ENCODE measurements around the gene CRTAP. TPM values are rescaled to one million over a fixed set of nuclear protein-coding genes. Genes with fewer than 3 reads are reported as not detected.

Gene CRTAP
- total and polyA plus RNA-seq, 11 donors = 16.1 to 148 (median 80.7) TPM

GRCh38 chr3:33092496-33093254, 21.1 kb upstream of the CRTAP start:
- Histone ChIP-seq H3K4me1 (peaks cover 0 to 44% (median 11%) of the 10 kb centered on the region in 12 donors), H3K27ac (peak overlapping the region in 2 of 12 donors; percentile 6 to 39), H3K27me3 (no peaks in the 10 kb centered on the region), H3K36me3 (peaks cover 0 to 36% (median 12%) of the 10 kb centered on the region in 9 donors), H3K9me3 (peaks cover 0 to 7% (median 0%) of the 10 kb centered on the region in 12 donors), H3K4me3 (no peak overlapping the region)
- intact Hi-C loops (cut with DNase I) = no loop called here
- ATAC-seq (peak in 3 of 4 donors; percentile 14 to 44 (median 41)), DNase-seq (peak in 1 of 5 donors; percentile 39)
- TF ChIP-seq CTCF (IDR thresholded peaks at IDR 0.05) = no peak
- TF ChIP-seq POLR2A (IDR thresholded peaks at IDR 0.05) = no peak
- WGBS, 4 donors = 68 to 78% (median 73%) methylated on average over 8 to 9 of the region's 9 CpGs

DNA sequence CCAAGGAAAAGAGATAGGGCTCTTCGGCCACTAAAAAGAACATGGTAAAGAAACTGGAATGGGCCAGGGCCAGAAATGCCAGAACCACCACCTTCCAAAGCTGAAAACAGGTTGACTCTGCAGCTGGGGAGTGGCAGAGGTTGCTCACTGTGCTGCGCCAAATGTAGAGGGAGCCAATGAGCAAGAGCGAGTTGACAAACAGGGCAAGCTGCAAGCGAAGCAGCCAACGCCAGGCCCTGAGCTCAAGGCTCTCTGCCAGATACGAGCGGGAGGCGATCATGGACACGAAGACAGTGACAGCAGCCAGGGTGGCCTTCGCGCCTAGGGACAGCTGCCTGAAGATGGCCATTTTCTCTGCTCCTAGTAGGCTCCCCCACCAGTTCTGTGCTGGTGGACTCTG, 20.0 kb upstream of the CRTAP start:
- Histone ChIP-seq H3K4me3 (no peak overlapping the region), H3K36me3 (peaks cover 0 to 36% (median 12%) of the 10 kb centered on the region in 9 donors), H3K4me1 (peaks cover 0 to 48% (median 12%) of the 10 kb centered on the region in 12 donors), H3K9me3 (peaks cover 0 to 3% (median 0%) of the 10 kb centered on the region in 12 donors), H3K27me3 (no peaks in the 10 kb centered on the region), H3K27ac (peak overlapping the region in 1 of 12 donors; percentile 17)
- DNase-seq = no peak
- ATAC-seq = no peak
- TF ChIP-seq CTCF (IDR thresholded peaks at IDR 0.05) (no peak), POLR2A (IDR thresholded peaks at IDR 0.05) (no peak)
- intact Hi-C loops (cut with DNase I) = no loop called here
- 90 to 99% (median 95%) methylated on average over 11 of the region's 11 CpGs for WGBS, 4 donors

DNA sequence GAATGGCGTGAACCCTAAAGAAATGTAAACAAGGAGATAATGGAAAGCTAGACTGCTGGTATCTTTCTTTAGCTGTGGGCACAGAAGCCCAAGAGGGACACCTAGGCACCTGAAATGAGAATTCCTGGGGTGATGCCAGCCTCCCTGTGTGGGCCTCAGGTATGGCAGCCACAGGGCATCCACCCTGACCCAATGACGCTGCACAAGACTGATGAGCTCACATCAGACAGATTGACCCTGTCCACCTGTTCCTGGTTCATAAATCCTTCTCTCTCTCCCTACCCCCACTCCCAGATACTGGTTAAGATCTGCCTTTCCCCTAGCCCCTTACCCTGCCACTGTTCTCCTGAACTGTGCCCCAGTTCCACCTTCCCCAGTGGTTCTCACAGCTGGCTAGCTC, 18.4 kb upstream of the CRTAP start:
- ATAC-seq (no peak), DNase-seq (no peak)
- H3K4me1 ChIP-seq = peaks cover 0 to 48% (median 12%) of the 10 kb centered on the region in 12 donors
- H3K27me3 ChIP-seq = no peaks in the 10 kb centered on the region
- 93 to 100% (median 96%) methylated on average over 2 of the region's 2 CpGs for WGBS, 4 donors
- no peaks in the 10 kb centered on the region for H3K9me3 ChIP-seq
- H3K36me3 ChIP-seq = peaks cover 0 to 33% (median 12%) of the 10 kb centered on the region in 9 donors
- H3K27ac ChIP-seq = peak overlapping the region in 2 of 12 donors; percentile 29 to 98
- intact Hi-C loops (cut with DNase I) = no loop called here
- TF ChIP-seq POLR2A (IDR thresholded peaks at IDR 0.05) (no peak), CTCF (IDR thresholded peaks at IDR 0.05) (no peak)
- peak overlapping the region in 9 of 12 donors; percentile 68 to 100 (median 97) for H3K4me3 ChIP-seq

GRCh38 chr3:33096093-33096868, 17.5 kb upstream of the CRTAP start:
- DNase-seq = peak; percentile 50 to 80 (median 57)
- intact Hi-C loops (cut with DNase I) = loop anchor here in 3 of 10 donors (2.0 kb wide), 2 partner anchors 17 to 19 kb away; partner anchors contain the start of gene CRTAP (in 2 of the 3)

More at GRCh38 chr3:33096093-33096868, 17.5 kb upstream of the CRTAP start:
- peak; percentile 38 to 73 (median 56) for ATAC-seq
- no peak for TF ChIP-seq CTCF (IDR thresholded peaks at IDR 0.05)
- no peak for TF ChIP-seq POLR2A (IDR thresholded peaks at IDR 0.05)
- H3K27me3 ChIP-seq = no peaks in the 10 kb centered on the region
- no peaks in the 10 kb centered on the region for H3K9me3 ChIP-seq
- H3K27ac ChIP-seq = peak overlapping the region; percentile 82 to 99 (median 96)
- 1% methylated on average over 26 to 51 of the region's 51 CpGs for WGBS, 4 donors
- peaks cover 0 to 48% (median 12%) of the 10 kb centered on the region in 12 donors for H3K4me1 ChIP-seq
- peaks cover 0 to 27% (median 12%) of the 10 kb centered on the region in 9 donors for H3K36me3 ChIP-seq
- H3K4me3 ChIP-seq = peak overlapping the region; percentile 68 to 100 (median 98)
